Measurements from ENCODE around the gene C7orf57. TPM values are rescaled to one million over a fixed set of nuclear protein-coding genes. Genes with fewer than 3 reads are reported as not detected.

Gene C7orf57
- total RNA-seq, 1 donor from 2014 or later = 0.31 TPM

GRCh38 chr7:48041653-48041970, 6.3 kb downstream of the C7orf57 start:
- no peak for DNase-seq (ENCODE audit: low spot score)
- intact Hi-C loops (cut with micrococcal nuclease) = loop anchor here (1.0 kb wide), 1 partner anchor 44 kb away; no protein-coding TSS in a partner anchor
- H3K4me3 Mint-ChIP-seq = no peak overlapping the region
- H3K9me3 Mint-ChIP-seq = no peaks in the 10 kb centered on the region
- peak overlapping the region; percentile 36 for H3K27ac Mint-ChIP-seq
- peaks cover 22% of the 10 kb centered on the region for H3K27me3 Mint-ChIP-seq (ENCODE audit: insufficient read depth)
- H3K36me3 Mint-ChIP-seq (ENCODE audit: low read depth) = no peaks in the 10 kb centered on the region
- peaks cover 48% of the 10 kb centered on the region for H3K4me1 Mint-ChIP-seq (ENCODE audit: low read depth)

- Mint-ChIP-seq H3K27ac (no peak overlapping the region), H3K4me3 (no peak overlapping the region), H3K36me3 (ENCODE audit: low read depth) (no peaks in the 10 kb centered on the region), H3K27me3 (ENCODE audit: insufficient read depth) (peaks cover 16% of the 10 kb centered on the region), H3K9me3 (no peaks in the 10 kb centered on the region), H3K4me1 (ENCODE audit: low read depth) (peaks cover 49% of the 10 kb centered on the region)
- no peak for DNase-seq (ENCODE audit: low spot score)
- intact Hi-C loops (cut with micrococcal nuclease) = no loop called here
These were observed 6.9 kb downstream of the C7orf57 start for GRCh38 chr7:48042216-48042615.

- no peaks in the 10 kb centered on the region for H3K9me3 Mint-ChIP-seq
- intact Hi-C loops (cut with micrococcal nuclease) = no loop called here
- H3K4me3 Mint-ChIP-seq = no peak overlapping the region
- H3K27ac Mint-ChIP-seq = no peak overlapping the region
- H3K36me3 Mint-ChIP-seq (ENCODE audit: low read depth) = no peaks in the 10 kb centered on the region
- DNase-seq (ENCODE audit: low spot score) = no peak
- peaks cover 13% of the 10 kb centered on the region for H3K27me3 Mint-ChIP-seq (ENCODE audit: insufficient read depth)
- peaks cover 49% of the 10 kb centered on the region for H3K4me1 Mint-ChIP-seq (ENCODE audit: low read depth)
These were observed 7.3 kb downstream of the C7orf57 start for GRCh38 chr7:48042636-48043035.

GRCh38 chr7:48045195-48045765, 9.9 kb downstream of the C7orf57 start:
- H3K9me3 Mint-ChIP-seq = no peaks in the 10 kb centered on the region
- H3K27me3 Mint-ChIP-seq (ENCODE audit: insufficient read depth) = peaks cover 3% of the 10 kb centered on the region
- no peak for DNase-seq (ENCODE audit: low spot score)
- H3K4me3 Mint-ChIP-seq = no peak overlapping the region
- peaks cover 48% of the 10 kb centered on the region for H3K4me1 Mint-ChIP-seq (ENCODE audit: low read depth)
- intact Hi-C loops (cut with micrococcal nuclease) = no loop called here
- H3K27ac Mint-ChIP-seq = no peak overlapping the region
- no peaks in the 10 kb centered on the region for H3K36me3 Mint-ChIP-seq (ENCODE audit: low read depth)

- H3K4me3 Mint-ChIP-seq = no peak overlapping the region
- H3K27ac Mint-ChIP-seq = no peak overlapping the region
- intact Hi-C loops (cut with micrococcal nuclease) = no loop called here
- H3K36me3 Mint-ChIP-seq (ENCODE audit: low read depth) = no peaks in the 10 kb centered on the region
- no peaks in the 10 kb centered on the region for H3K9me3 Mint-ChIP-seq
- H3K27me3 Mint-ChIP-seq (ENCODE audit: insufficient read depth) = peaks cover 3% of the 10 kb centered on the region
- DNase-seq (ENCODE audit: low spot score) = no peak
- peaks cover 36% of the 10 kb centered on the region for H3K4me1 Mint-ChIP-seq (ENCODE audit: low read depth)
These were observed 11.1 kb downstream of the C7orf57 start for GRCh38 chr7:48046458-48046857.

GRCh38 chr7:48048113-48048512, 12.8 kb downstream of the C7orf57 start:
- Mint-ChIP-seq H3K4me3 (no peak overlapping the region), H3K9me3 (no peaks in the 10 kb centered on the region), H3K27ac (no peak overlapping the region), H3K36me3 (ENCODE audit: low read depth) (no peaks in the 10 kb centered on the region), H3K27me3 (ENCODE audit: insufficient read depth) (peaks cover 5% of the 10 kb centered on the region), H3K4me1 (ENCODE audit: low read depth) (peaks cover 21% of the 10 kb centered on the region)
- DNase-seq (ENCODE audit: low spot score) = no peak
- intact Hi-C loops (cut with micrococcal nuclease) = no loop called here

- Mint-ChIP-seq H3K27me3 (ENCODE audit: insufficient read depth) (peaks cover 5% of the 10 kb centered on the region), H3K9me3 (no peaks in the 10 kb centered on the region), H3K27ac (no peak overlapping the region), H3K4me3 (no peak overlapping the region), H3K4me1 (ENCODE audit: low read depth) (peaks cover 19% of the 10 kb centered on the region), H3K36me3 (ENCODE audit: low read depth) (no peaks in the 10 kb centered on the region)
- intact Hi-C loops (cut with micrococcal nuclease) = no loop called here
- no peak for DNase-seq (ENCODE audit: low spot score)
These were observed 14.5 kb downstream of the C7orf57 start for GRCh38 chr7:48049850-48050249.

GRCh38 chr7:48052748-48053147, 17.4 kb downstream of the C7orf57 start:
- Mint-ChIP-seq H3K27ac (no peak overlapping the region), H3K9me3 (peaks cover 10% of the 10 kb centered on the region), H3K27me3 (ENCODE audit: insufficient read depth) (peaks cover 11% of the 10 kb centered on the region), H3K4me3 (no peak overlapping the region), H3K36me3 (ENCODE audit: low read depth) (no peaks in the 10 kb centered on the region), H3K4me1 (ENCODE audit: low read depth) (no peaks in the 10 kb centered on the region)
- DNase-seq (ENCODE audit: low spot score) = no peak
- intact Hi-C loops (cut with micrococcal nuclease) = no loop called here

GRCh38 chr7:48053736-48054135, 18.4 kb downstream of the C7orf57 start:
- intact Hi-C loops (cut with micrococcal nuclease) = no loop called here
- Mint-ChIP-seq H3K27me3 (ENCODE audit: insufficient read depth) (peaks cover 18% of the 10 kb centered on the region), H3K4me1 (ENCODE audit: low read depth) (no peaks in the 10 kb centered on the region)

GRCh38 chr7:48058990-48059389, 23.6 kb downstream of the C7orf57 start:
- no peak for DNase-seq (ENCODE audit: low spot score)
- Mint-ChIP-seq H3K4me3 (no peak overlapping the region), H3K9me3 (peaks cover 18% of the 10 kb centered on the region), H3K4me1 (ENCODE audit: low read depth) (no peaks in the 10 kb centered on the region), H3K27me3 (ENCODE audit: insufficient read depth) (peaks cover 25% of the 10 kb centered on the region), H3K27ac (no peak overlapping the region), H3K36me3 (ENCODE audit: low read depth) (no peaks in the 10 kb centered on the region)
- intact Hi-C loops (cut with micrococcal nuclease) = no loop called here

More at GRCh38 chr7:48053736-48054135, 18.4 kb downstream of the C7orf57 start:
- DNase-seq (ENCODE audit: low spot score) = no peak
- peaks cover 10% of the 10 kb centered on the region for H3K9me3 Mint-ChIP-seq
- no peak overlapping the region for H3K27ac Mint-ChIP-seq
- no peaks in the 10 kb centered on the region for H3K36me3 Mint-ChIP-seq (ENCODE audit: low read depth)
- H3K4me3 Mint-ChIP-seq = no peak overlapping the region

GRCh38 chr7:48059706-48060105, 24.4 kb downstream of the C7orf57 start:
- no peaks in the 10 kb centered on the region for H3K36me3 Mint-ChIP-seq (ENCODE audit: low read depth)
- no peak overlapping the region for H3K4me3 Mint-ChIP-seq
- no peaks in the 10 kb centered on the region for H3K4me1 Mint-ChIP-seq (ENCODE audit: low read depth)
- no peak overlapping the region for H3K27ac Mint-ChIP-seq
- peaks cover 25% of the 10 kb centered on the region for H3K27me3 Mint-ChIP-seq (ENCODE audit: insufficient read depth)
- intact Hi-C loops (cut with micrococcal nuclease) = no loop called here
- H3K9me3 Mint-ChIP-seq = peaks cover 19% of the 10 kb centered on the region
- no peak for DNase-seq (ENCODE audit: low spot score)

GRCh38 chr7:48063985-48064384, 28.6 kb downstream of the C7orf57 start:
- Mint-ChIP-seq H3K9me3 (peaks cover 9% of the 10 kb centered on the region), H3K4me1 (ENCODE audit: low read depth) (no peaks in the 10 kb centered on the region), H3K27me3 (ENCODE audit: insufficient read depth) (peaks cover 13% of the 10 kb centered on the region), H3K4me3 (no peak overlapping the region), H3K36me3 (ENCODE audit: low read depth) (no peaks in the 10 kb centered on the region), H3K27ac (no peak overlapping the region)
- DNase-seq (ENCODE audit: low spot score) = no peak
- intact Hi-C loops (cut with micrococcal nuclease) = no loop called here

GRCh38 chr7:48067475-48067874, 32.1 kb downstream of the C7orf57 start:
- Mint-ChIP-seq H3K4me3 (no peak overlapping the region), H3K27ac (no peak overlapping the region), H3K9me3 (peaks cover 12% of the 10 kb centered on the region), H3K4me1 (ENCODE audit: low read depth) (no peaks in the 10 kb centered on the region), H3K27me3 (ENCODE audit: insufficient read depth) (peaks cover 12% of the 10 kb centered on the region), H3K36me3 (ENCODE audit: low read depth) (peaks cover 2% of the 10 kb centered on the region)
- DNase-seq (ENCODE audit: low spot score) = no peak
- intact Hi-C loops (cut with micrococcal nuclease) = no loop called here

- peaks cover 12% of the 10 kb centered on the region for H3K4me1 Mint-ChIP-seq (ENCODE audit: low read depth)
- H3K4me3 Mint-ChIP-seq = no peak overlapping the region
- no peaks in the 10 kb centered on the region for H3K27me3 Mint-ChIP-seq (ENCODE audit: insufficient read depth)
- no peak overlapping the region for H3K27ac Mint-ChIP-seq
- peaks cover 2% of the 10 kb centered on the region for H3K36me3 Mint-ChIP-seq (ENCODE audit: low read depth)
- intact Hi-C loops (cut with micrococcal nuclease) = no loop called here
- H3K9me3 Mint-ChIP-seq = peaks cover 4% of the 10 kb centered on the region
- no peak for DNase-seq (ENCODE audit: low spot score)
These were observed 38.9 kb downstream of the C7orf57 start for GRCh38 chr7:48074204-48074654.

All from activated T-helper 1 cell treated with anti-CD3 and anti-CD28 coated beads, Interleukin-12 subunit alpha, Interleukin-12 subunit beta, Interleukin-2, Interleukin-4 antibody, amounts not matched to agents 30 ng/mL and 10 ng/mL and 1 ng/mL, durations not matched to agents 14 hours and 24 hours and 36 hours (primary cell).